K562 (cell line): ENCODE results near the gene PRKAR1B. TPM values are rescaled to one million over a fixed set of nuclear protein-coding genes. Genes with fewer than 3 reads are reported as not detected.

Experiments used
- C11orf30 ChIP-seq: fragments of 450-650 bp; IDR thresholded peaks from 2 replicates; pipeline ENCODE4 v1.6.1; 2016; ENCODE audit warnings: low read depth, mild to moderate bottlenecking
- CBFA2T2 ChIP-seq: fragments of 450-650 bp; conservative IDR thresholded peaks from 2 replicates; pipeline ENCODE4 v1.6.1; 2017; ENCODE audit warnings: mild to moderate bottlenecking
- CEBPG ChIP-seq, 3 experiments: fragments of 200-800 bp in 1 of 3; sonication (Bioruptor generic) in 1 of 3; sonication (generic) in 1 of 3; formaldehyde crosslinking in 1 of 3; IDR thresholded peaks in 2 of 3; conservative IDR thresholded peaks in 1 of 3; 2 replicates each; pipeline versions ENCODE4 v1.6.1 to v1.8.0; 2016 to 2022; ENCODE audit warnings: missing compliant biosample characterization in 2 of 3, missing genetic modification characterization in 2 of 3, mild to moderate bottlenecking in 1 of 3, missing genetic modification reagents in 1 of 3
- MECOM ChIP-seq: fragments of 250-450 bp; sonication (Bioruptor Pico); IDR thresholded peaks from 2 replicates; pipeline ENCODE4 v1.8.0; 2022; ENCODE audit warnings: inconsistent platforms
- ZMIZ1 ChIP-seq, 2 experiments: fragments of 150-350 bp in 1 of 2; IDR thresholded peaks; 2 replicates each; pipeline ENCODE4 v1.6.1; 2012 to 2016; ENCODE audit warnings: low read depth in 2 of 2, low read length in 2 of 2, mild to moderate bottlenecking in 1 of 2, moderate library complexity in 1 of 2
- polyA plus RNA-seq, 8 experiments: library from polyadenylated mRNA; depleted of rRNA in 4 of 8; stranded (reverse) in 5 of 8; unstranded in 3 of 8; fragments of >200 nt; fragmentation: Nextera tagmentation in 2 of 8; fragmentation: Illumina TruSeq in 1 of 8; extraction: Ambion mirVana in 2 of 8; extraction: Trizol in 1 of 8; gene quantifications; 2 replicates each; pipeline versions ENCODE4 v1.2.1 to v1.2.3, GENCODE V29; 2011 to 2014; ENCODE audit warnings: inconsistent platforms in 1 of 8, missing spikeins in 1 of 8
- total RNA-seq, 7 experiments: library from RNA; depleted of rRNA in 6 of 7; stranded (reverse); fragments of >200 nt in 6 of 7; fragmentation: Illumina TruSeq in 2 of 7; extraction: Trizol in 2 of 7; gene quantifications; 2 replicates each; pipeline versions ENCODE4 v1.2.1 to v1.2.3, GENCODE V29; 2011 to 2021; ENCODE audit warnings: low replicate concordance in 1 of 7
- TF ChIP-seq, protein P1 (sequence below): fragments of 450-650 bp; IDR thresholded peaks from 2 replicates; pipeline ENCODE4 v1.6.1; 2017; ENCODE audit warnings: mild to moderate bottlenecking, moderate library complexity

The PRKAR1B gene
- total and polyA plus RNA-seq, 9 of the 15 experiments (the other 6 are each of a cell fraction or from before 2014, with no cell fraction given) = 0.99 to 30.5 (median 12.7) TPM

- no peak for TF ChIP-seq ZMIZ1 (IDR thresholded peaks at IDR 0.05; ENCODE audit: low read depth in 2 of 2, low read length in 2 of 2)
- no peak for TF ChIP-seq CEBPG (CRISPR knock-in tag; IDR thresholded peaks at IDR 0.05)
- no peak for TF ChIP-seq CEBPG (tag; conservative IDR thresholded peaks at IDR 0.05 in 1 of 2, IDR thresholded peaks at IDR 0.05 in 1 of 2)
- no peak for TF ChIP-seq C11orf30
- TF ChIP-seq CBFA2T2 = no peak
- TF ChIP-seq MECOM (CRISPR knock-in tag) = no peak
- TF ChIP-seq, protein P1, sequence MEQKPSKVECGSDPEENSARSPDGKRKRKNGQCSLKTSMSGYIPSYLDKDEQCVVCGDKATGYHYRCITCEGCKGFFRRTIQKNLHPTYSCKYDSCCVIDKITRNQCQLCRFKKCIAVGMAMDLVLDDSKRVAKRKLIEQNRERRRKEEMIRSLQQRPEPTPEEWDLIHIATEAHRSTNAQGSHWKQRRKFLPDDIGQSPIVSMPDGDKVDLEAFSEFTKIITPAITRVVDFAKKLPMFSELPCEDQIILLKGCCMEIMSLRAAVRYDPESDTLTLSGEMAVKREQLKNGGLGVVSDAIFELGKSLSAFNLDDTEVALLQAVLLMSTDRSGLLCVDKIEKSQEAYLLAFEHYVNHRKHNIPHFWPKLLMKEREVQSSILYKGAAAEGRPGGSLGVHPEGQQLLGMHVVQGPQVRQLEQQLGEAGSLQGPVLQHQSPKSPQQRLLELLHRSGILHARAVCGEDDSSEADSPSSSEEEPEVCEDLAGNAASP = no peak
- TF ChIP-seq, all 486 proteins: peak for 0
Observed at GRCh38 chr7:512541-513311, 214.4 kb downstream of the PRKAR1B start (continued).
